GM12878 (cell line): ENCODE measurements around the gene NHSL2. TPM values are rescaled to one million over a fixed set of nuclear protein-coding genes. Genes with fewer than 3 reads are reported as not detected.

Experiments
- ATAC-seq: fragments of 200-7000 bp; cut with Tn5 transposase; 3 replicates; pipeline ENCODE4 v1.9.1; 2020; ENCODE audit warnings: mild to moderate bottlenecking, moderate library complexity
- BruUV-seq: library from RNA; stranded (reverse); fragments of 400-500 nt; replicated peaks from 2 replicates; lab custom pipeline; 2021; lab: Mats Ljungman, UMichigan
- CTCF ChIA-PET: fragments of 300-600 bp; sonication (Branson Sonifier 250); formaldehyde crosslinking; extraction: SDS; loops from one replicate; lab custom pipeline; 2021; ENCODE audit warnings: inconsistent platforms; lab: Yijun Ruan, JAX
- POLR2A ChIA-PET: fragments of 350-600 bp; formaldehyde crosslinking; extraction: SDS; loops from one replicate; lab custom pipeline; 2021; ENCODE audit warnings: inconsistent platforms; lab: Charles Lee
- RAD21 ChIA-PET: fragments of 300-600 bp; sonication (Branson Sonifier 250); formaldehyde crosslinking; loops from one replicate; lab custom pipeline; 2023; ENCODE audit warnings: antibody characterized with exemption; ENCODE audit not compliant: unreplicated experiment; lab: Charles Lee
- SMC1A ChIA-PET: fragments of 300-600 bp; sonication (Branson Sonifier 250); formaldehyde crosslinking; loops from one replicate; lab custom pipeline; 2023; ENCODE audit not compliant: unreplicated experiment, uncharacterized antibody; lab: Charles Lee
- DNase-seq: peaks from one replicate; pipeline ENCODE4 v3.0.0-alpha.2; 2011; ENCODE audit warnings: low read depth, low spot score
- FAIRE-seq: peaks from 3 replicates; lab custom pipeline; 2011; peaks lifted over from hg19 to GRCh38; lab: Jason Lieb, UNC
- H2AFZ ChIP-seq: 2 replicates; pipeline ENCODE4 v1.6.0; 2011; ENCODE audit warnings: low read depth, low read length, control low read depth; ENCODE audit not compliant: control insufficient read depth
- H3K27ac ChIP-seq: 2 replicates; pipeline ENCODE4 v1.5.1; 2011; ENCODE audit warnings: control low read depth; ENCODE audit not compliant: control insufficient read depth, insufficient read depth
- H3K27me3 ChIP-seq, 2 experiments: replicated peaks in 1 of 2; 2 replicates each; pipeline versions ENCODE4 v1.6.0 to v1.6.1; 2011; ENCODE audit warnings: low read length in 1 of 2; ENCODE audit not compliant: control insufficient read depth in 2 of 2, insufficient read depth in 2 of 2
- H3K36me3 ChIP-seq, 2 experiments: 2 replicates each; pipeline ENCODE4 v1.5.1; 2011; ENCODE audit warnings: low read length in 1 of 2; ENCODE audit not compliant: control insufficient read depth in 2 of 2, insufficient read depth in 2 of 2
- H3K4me1 ChIP-seq: 2 replicates; pipeline ENCODE4 v1.6.1; 2011; ENCODE audit warnings: mild to moderate bottlenecking, low read length, moderate library complexity, mixed read lengths; ENCODE audit not compliant: control insufficient read depth, insufficient read depth
- H3K4me2 ChIP-seq: 2 replicates; pipeline ENCODE4 v1.6.0; 2011; ENCODE audit warnings: control low read depth; ENCODE audit not compliant: control insufficient read depth, insufficient read depth
- H3K4me3 ChIP-seq: fragments of 200-600 bp; sonication (generic); 2 replicates; pipeline ENCODE4 v1.5.1; 2016
- H3K79me2 ChIP-seq: 2 replicates; pipeline ENCODE4 v1.6.0; 2011; ENCODE audit warnings: low read length; ENCODE audit not compliant: control insufficient read depth, insufficient read depth
- H3K9ac ChIP-seq: 2 replicates; pipeline ENCODE4 v1.8.0; 2011; ENCODE audit warnings: low read length, control low read depth, mixed read lengths; ENCODE audit not compliant: control insufficient read depth, insufficient read depth
- H3K9me3 ChIP-seq: replicated peaks from 3 replicates; pipeline ENCODE4 v1.5.1; 2011; ENCODE audit warnings: mild to moderate bottlenecking, low read length; ENCODE audit not compliant: control insufficient read depth, insufficient read depth
- H4K20me1 ChIP-seq: 2 replicates; pipeline ENCODE4 v1.6.0; 2011; ENCODE audit not compliant: control insufficient read depth, insufficient read depth
- BCL3 ChIP-seq: IDR thresholded peaks from 2 replicates; pipeline ENCODE4 v1.6.1; 2011; ENCODE audit warnings: borderline replicate concordance, low read depth, mild to moderate bottlenecking, moderate library complexity, low read length; ENCODE audit not compliant: insufficient read depth, poor library complexity, severe bottlenecking
- BMI1 ChIP-seq: fragments of 450-650 bp; IDR thresholded peaks from 2 replicates; pipeline ENCODE4 v1.6.1; 2016; ENCODE audit warnings: mild to moderate bottlenecking, moderate library complexity, borderline replicate concordance
- CREB1 ChIP-seq: IDR thresholded peaks from 2 replicates; pipeline ENCODE4 v1.6.1; 2012; ENCODE audit warnings: low read depth, mild to moderate bottlenecking, inconsistent platforms
- DPF2 ChIP-seq: fragments of 450-650 bp; IDR thresholded peaks from 2 replicates; pipeline ENCODE4 v1.6.1; 2017; ENCODE audit warnings: mild to moderate bottlenecking
- EED ChIP-seq: sonication (generic); IDR thresholded peaks from 2 replicates; pipeline ENCODE4 v1.6.1; 2016; ENCODE audit warnings: antibody characterized with exemption, low read depth
- EGR1 ChIP-seq, 2 experiments: IDR thresholded peaks; 1 replicate in 1 of 2; 2 replicates in 1 of 2; pipeline ENCODE4 v1.6.1; 2011 to 2012; ENCODE audit warnings: low read depth in 2 of 2, low read length in 2 of 2, borderline replicate concordance in 1 of 2, mild to moderate bottlenecking in 1 of 2, moderate library complexity in 1 of 2
- IRF4 ChIP-seq: IDR thresholded peaks from 2 replicates; pipeline ENCODE4 v1.6.1; 2011; ENCODE audit warnings: low read depth, low read length
- IRF5 ChIP-seq: fragments of 450-650 bp; IDR thresholded peaks from 2 replicates; pipeline ENCODE4 v1.6.1; 2017; ENCODE audit warnings: borderline replicate concordance
- JUNB ChIP-seq: IDR thresholded peaks from 2 replicates; pipeline ENCODE4 v1.6.1; 2016; ENCODE audit warnings: antibody characterized with exemption, mild to moderate bottlenecking
- NFIC ChIP-seq: IDR thresholded peaks from 2 replicates; pipeline ENCODE4 v1.6.1; 2012; ENCODE audit warnings: low read depth, mild to moderate bottlenecking, inconsistent platforms, low read length, moderate library complexity
- PAX5 ChIP-seq: IDR thresholded peaks from 2 replicates; pipeline ENCODE4 v1.6.1; 2011; ENCODE audit warnings: low read depth, low read length, borderline replicate concordance
- RAD21 ChIP-seq: IDR thresholded peaks from 2 replicates; pipeline ENCODE4 v1.6.1; 2011; ENCODE audit warnings: mild to moderate bottlenecking, low read depth, low read length, moderate library complexity; ENCODE audit not compliant: insufficient read depth
- RUNX3 ChIP-seq: IDR thresholded peaks from 2 replicates; pipeline ENCODE4 v1.6.1; 2012; ENCODE audit warnings: low read length, inconsistent platforms
- SKIL ChIP-seq: fragments of 450-650 bp; IDR thresholded peaks from 2 replicates; pipeline ENCODE4 v1.6.1; 2017; ENCODE audit warnings: mild to moderate bottlenecking, low read depth, inconsistent platforms; ENCODE audit not compliant: poor library complexity, severe bottlenecking
- SMC3 ChIP-seq: IDR thresholded peaks from 2 replicates; pipeline ENCODE4 v1.6.1; 2011; ENCODE audit warnings: low read length, improper control_type of control experiment, borderline replicate concordance
- STAT1 ChIP-seq: fragments of 450-650 bp; conservative IDR thresholded peaks from 2 replicates; pipeline ENCODE4 v1.6.1; 2014; ENCODE audit warnings: antibody characterized with exemption, mild to moderate bottlenecking
- YY1 ChIP-seq: IDR thresholded peaks from 2 replicates; pipeline ENCODE4 v1.6.1; 2011; ENCODE audit warnings: low read depth, mild to moderate bottlenecking, low read length
- ZNF592 ChIP-seq: fragments of 450-650 bp; IDR thresholded peaks from 2 replicates; pipeline ENCODE4 v1.6.1; 2017; ENCODE audit warnings: mild to moderate bottlenecking, moderate library complexity
- WGBS: methylation state at CpG from one replicate; pipeline ENCODE4 v1.1.6; 2016; ENCODE audit warnings: low lambda C conversion rate; ENCODE audit not compliant: insufficient replicate concordance, insufficient coverage; ENCODE audit errors: missing lambda C conversion rate; 5-methylcytosine and 5-hydroxymethylcytosine counted together
- in situ Hi-C: fragments of 300-500 bp; cut with MboI; formaldehyde crosslinking; loops from 9 replicates; pipeline ENCODE4 v1.14.3; 2018; ENCODE audit warnings: mixed read lengths
- intact Hi-C: fragments of 100-400 bp; cut with micrococcal nuclease; formaldehyde crosslinking; loops from one replicate; pipeline ENCODE4 v1.14.2; 2022; ENCODE audit not compliant: unreplicated experiment
- polyA plus RNA-seq, 11 experiments: library from polyadenylated mRNA; depleted of rRNA in 4 of 11; unstranded in 6 of 11; stranded (reverse) in 5 of 11; fragments of >200 nt; fragmentation: Nextera tagmentation in 4 of 11; fragmentation: Illumina TruSeq in 1 of 11; extraction: Ambion mirVana in 4 of 11; extraction: Trizol in 1 of 11; gene quantifications; 1 replicate in 1 of 11; 2 replicates in 10 of 11; pipeline versions ENCODE4 v1.2.1 to v1.2.3, GENCODE V29; 2011 to 2016; ENCODE audit warnings: inconsistent platforms in 2 of 11, missing spikeins in 2 of 11, low read depth in 1 of 11
- total RNA-seq, 4 experiments: library from RNA; depleted of rRNA in 3 of 4; stranded (reverse); fragments of >200 nt in 3 of 4; fragmentation: Illumina TruSeq in 1 of 4; extraction: Trizol in 1 of 4; gene quantifications; 2 replicates each; pipeline versions ENCODE4 v1.2.1 to v1.2.3, GENCODE V29; 2013 to 2021

The NHSL2 gene
- total and polyA plus RNA-seq, 10 of the 15 experiments (the other 5 are each of a cell fraction or from before 2014, with no cell fraction given): 0.05 to 0.53 (median 0.07) TPM; not detected in 2

- DNase-seq (no peak), ATAC-seq (no peak), FAIRE-seq (no peak)
- H3K4me2 ChIP-seq: no peak overlapping the region
- BruUV-seq: no TSS peak
- H3K4me1 ChIP-seq: no peaks in the 10 kb centered on the region
- H3K4me3 ChIP-seq: no peak overlapping the region
- ChIA-PET SMC1A (no interaction called here), CTCF (no interaction called here), POLR2A (no interaction called here), RAD21 (no interaction called here)
- intact Hi-C loops: no loop called here
- H3K79me2 ChIP-seq: no peaks in the 10 kb centered on the region
- no peaks in the 10 kb centered on the region for H4K20me1 ChIP-seq
- H3K9ac ChIP-seq: no peak overlapping the region
- WGBS: 62% methylated on average over 8 of the region's 8 CpGs
- no peaks in the 10 kb centered on the region for H3K36me3 ChIP-seq
- in situ Hi-C loops: no loop called here
- peaks cover 0 to 2% of the 10 kb centered on the region in 2 experiments; a peak in 2 of 4 replicates for H3K27me3 ChIP-seq
- no peak overlapping the region for H2AFZ ChIP-seq
- no peak overlapping the region for H3K27ac ChIP-seq
- TF ChIP-seq IRF5 (no peak), SKIL (no peak), NFIC (no peak), EGR1 (IDR thresholded peaks at IDR 0.05; ENCODE audit: borderline replicate concordance in 1 of 2, low read depth in 2 of 2, low read length in 2 of 2) (no peak), SMC3 (no peak), RAD21 (no peak), STAT1 (no peak), YY1 (no peak), DPF2 (no peak), ZNF592 (no peak), CREB1 (no peak), EED (no peak), IRF4 (no peak), PAX5 (no peak), RUNX3 (no peak), BCL3 (no peak), BMI1 (no peak), JUNB (no peak)
- no peaks in the 10 kb centered on the region for H3K9me3 ChIP-seq
Observed at GRCh38 chrX:71909956-71910355, 689 bp upstream of the NHSL2 start.
